A673 (cell line): ENCODE data around the gene DROSHA. TPM values are rescaled to one million over a fixed set of nuclear protein-coding genes. Genes with fewer than 3 reads are reported as not detected.
"Not testable (repeated sequence)": the region's sequence is repeated elsewhere in the genome, so short reads cannot be mapped to it uniquely, and the experiment has no call there.

Experiments
- BruUV-seq: library from RNA; stranded (reverse); fragments of 400-500 nt; replicated peaks from 2 replicates; lab custom pipeline; 2021; lab: Mats Ljungman, UMichigan
- CTCF ChIA-PET: fragments of 300-600 bp; sonication (Branson Sonifier 250); formaldehyde crosslinking; loops from one replicate; lab custom pipeline; 2022; ENCODE audit warnings: antibody characterized with exemption; lab: Charles Lee
- POLR2A ChIA-PET: fragments of 300-600 bp; sonication (Branson Sonifier 250); formaldehyde crosslinking; loops from one replicate; lab custom pipeline; 2022; ENCODE audit warnings: antibody characterized with exemption; ENCODE audit not compliant: low non-redundant PET; lab: Charles Lee
- DNase-seq: peaks from one replicate; pipeline ENCODE4 v3.0.0-alpha.2; 2015; ENCODE audit warnings: low spot score
- H3K27ac ChIP-seq: fragments of 200-600 bp; sonication (generic); 2 replicates; pipeline ENCODE4 v1.5.1; 2016; ENCODE audit warnings: mixed run types, low read depth, mild to moderate bottlenecking, mixed read lengths, antibody characterized with exemption, low read length; ENCODE audit not compliant: poor library complexity, severe bottlenecking
- H3K27me3 ChIP-seq: fragments of 200-600 bp; sonication (generic); replicated peaks from 2 replicates; pipeline ENCODE4 v1.6.1; 2017; ENCODE audit warnings: mixed run types, low read depth, mild to moderate bottlenecking, mixed read lengths, antibody characterized with exemption, low read length; ENCODE audit not compliant: insufficient read depth, poor library complexity
- H3K36me3 ChIP-seq: fragments of 200-600 bp; sonication (generic); 2 replicates; pipeline ENCODE4 v1.6.1; 2016; ENCODE audit warnings: mixed run types, mild to moderate bottlenecking, mixed read lengths, antibody characterized with exemption, low read length; ENCODE audit not compliant: insufficient read depth, poor library complexity, severe bottlenecking
- H3K4me1 ChIP-seq: fragments of 200-600 bp; sonication (generic); 2 replicates; pipeline ENCODE4 v1.6.1; 2017; ENCODE audit warnings: mixed run types, mild to moderate bottlenecking, mixed read lengths, antibody characterized with exemption, low read length; ENCODE audit not compliant: insufficient read depth, poor library complexity, severe bottlenecking
- H3K4me3 ChIP-seq: fragments of 200-600 bp; sonication (generic); 2 replicates; pipeline ENCODE4 v1.5.1; 2016; ENCODE audit warnings: low read depth, mixed run types, mild to moderate bottlenecking, mixed read lengths, low read length; ENCODE audit not compliant: poor library complexity, severe bottlenecking
- H3K9me3 ChIP-seq: fragments of 200-600 bp; sonication (generic); 2 replicates; pipeline ENCODE4 v1.6.1; 2016; ENCODE audit warnings: mixed run types, low read depth, mild to moderate bottlenecking, mixed read lengths, antibody characterized with exemption, low read length; ENCODE audit not compliant: poor library complexity, severe bottlenecking
- CTCF ChIP-seq: fragments of 300-800, 200-600 bp; sonication (generic); conservative IDR thresholded peaks from 2 replicates; pipeline ENCODE4 v1.5.1; 2017; ENCODE audit warnings: low read depth, mild to moderate bottlenecking, antibody characterized with exemption, low read length, moderate library complexity, mixed read lengths
- EZH2 ChIP-seq: fragments of 200-600 bp; sonication (generic); IDR thresholded peaks from 2 replicates; pipeline ENCODE4 v1.6.1; 2017; ENCODE audit warnings: borderline replicate concordance, low read depth, mild to moderate bottlenecking, mixed read lengths, antibody characterized with exemption, low read length; ENCODE audit not compliant: poor library complexity, severe bottlenecking
- intact Hi-C: fragments of 100-400 bp; cut with micrococcal nuclease; formaldehyde crosslinking; loops from one replicate; pipeline ENCODE4 v1.10.0; 2022; ENCODE audit not compliant: unreplicated experiment
- total RNA-seq: library from RNA; stranded (reverse); gene quantifications from 2 replicates; pipeline ENCODE4 v1.2.3, GENCODE V29; 2021

The DROSHA gene
- total RNA-seq, 1 experiment from 2014 or later, result 143 TPM

- intact Hi-C loops, result no loop called here
- CTCF ChIA-PET, result no interaction called here
- Histone ChIP-seq H3K36me3 (peaks cover 7% of the 10 kb centered on the region), H3K27ac (no peak overlapping the region), H3K27me3 (no peaks in the 10 kb centered on the region), H3K4me3 (no peak overlapping the region), H3K9me3 (no peaks in the 10 kb centered on the region), H3K4me1 (no peaks in the 10 kb centered on the region)
- BruUV-seq, result no TSS peak
- TF ChIP-seq EZH2, result no peak
- TF ChIP-seq CTCF, result peak; percentile 27; the same call in 1 of the 2 replicates
- peak; percentile 29 for DNase-seq
- POLR2A ChIA-PET, result no interaction called here
Observed at GRCh38 chr5:31397926-31398557, 133.9 kb downstream of the DROSHA start.

- CTCF ChIA-PET, result interaction anchor here (0.8 kb wide), 1 partner anchor 1507 kb away, joined by 3 read pairs; no protein-coding TSS in a partner anchor
- Histone ChIP-seq H3K4me3 (no peak overlapping the region), H3K36me3 (peaks cover 7% of the 10 kb centered on the region), H3K4me1 (no peaks in the 10 kb centered on the region), H3K27ac (no peak overlapping the region), H3K9me3 (no peaks in the 10 kb centered on the region), H3K27me3 (no peaks in the 10 kb centered on the region)
- no peak for DNase-seq
- TF ChIP-seq EZH2 (no peak), CTCF (no peak)
- BruUV-seq, result no TSS peak
- intact Hi-C loops, result no loop called here
- POLR2A ChIA-PET, result no interaction called here
Observed at GRCh38 chr5:31396611-31397295, 135.1 kb downstream of the DROSHA start.

- H3K4me1 ChIP-seq, H3K27ac ChIP-seq, DNase-seq, H3K9me3 ChIP-seq, H3K4me3 ChIP-seq, H3K36me3 ChIP-seq, CTCF ChIA-PET, BruUV-seq, intact Hi-C loops, H3K27me3 ChIP-seq, POLR2A ChIA-PET: not testable (repeated sequence)
Observed at GRCh38 chr5:31395450-31396045, 136.3 kb downstream of the DROSHA start.
